Subcutaneous adipose tissue (tissue), 4 donors: ENCODE results near the gene DCP1B. TPM values are rescaled to one million over a fixed set of nuclear protein-coding genes. Genes with fewer than 3 reads are reported as not detected.

Source experiments
- CTCF ChIP-seq: fragments of 450-650 bp; IDR thresholded peaks from one replicate; pipeline ENCODE4 v1.5.1; 2016; ENCODE audit warnings: low read depth, mild to moderate bottlenecking, control low read depth, antibody characterized with exemption, moderate library complexity
- total RNA-seq, 4 donors: library from RNA; depleted of rRNA; stranded (reverse); fragments of >200 nt; gene quantifications; one replicate each; pipeline ENCODE4 v1.1.0, GENCODE V29; 2016

DCP1B gene
- total RNA-seq, 4 donors from 2014 or later = 12.4 to 13.2 (median 12.9) TPM

- TF ChIP-seq CTCF = no peak
Measured at GRCh38 chr12:1916371-1917171, 87.7 kb downstream of the DCP1B start.

GRCh38 chr12:1915082-1915968, 88.9 kb downstream of the DCP1B start:
- TF ChIP-seq CTCF = no peak

- TF ChIP-seq CTCF = no peak
Measured at GRCh38 chr12:1914114-1914911, 89.9 kb downstream of the DCP1B start.

GRCh38 chr12:1913377-1914113, 90.7 kb downstream of the DCP1B start:
- no peak for TF ChIP-seq CTCF

GRCh38 chr12:1912580-1913376, 91.5 kb downstream of the DCP1B start:
- no peak for TF ChIP-seq CTCF
